Natural killer cell (primary cell): Measurements from ENCODE around the gene KIF3A. TPM values are rescaled to one million over a fixed set of nuclear protein-coding genes. Genes with fewer than 3 reads are reported as not detected.

ENCODE experiments used
- ATAC-seq, 3 donors: fragments of 150-1000 bp in 2 of 3; fragments of 200-7000 bp in 1 of 3; cut with Tn5 transposase; 1 replicate in 1 of 3; 2 replicates in 2 of 3; pipeline ENCODE4 v1.10.0; 2021; ENCODE audit warnings: mild to moderate bottlenecking in 2 of 3, moderate library complexity in 2 of 3
- DNase-seq, 2 donors: peaks; one replicate each; pipeline versions ENCODE4 v3.0.0 to v3.0.0-alpha.2; 2013 to 2021; ENCODE audit warnings: mixed read lengths in 1 of 2
- H3K27ac ChIP-seq: one replicate; pipeline ENCODE4 v1.5.1; 2013; ENCODE audit warnings: mild to moderate bottlenecking, low read length
- H3K27me3 ChIP-seq: one replicate; pipeline ENCODE4 v1.6.1; 2013; ENCODE audit warnings: low read length; ENCODE audit not compliant: control insufficient read depth, insufficient read depth
- H3K36me3 ChIP-seq: one replicate; pipeline ENCODE4 v1.6.1; 2013; ENCODE audit warnings: low read length; ENCODE audit not compliant: control insufficient read depth, insufficient read depth
- H3K4me1 ChIP-seq: one replicate; pipeline ENCODE4 v1.6.1; 2013; ENCODE audit warnings: low read length; ENCODE audit not compliant: control insufficient read depth, insufficient read depth
- H3K4me3 ChIP-seq: one replicate; pipeline ENCODE4 v1.5.1; 2013; ENCODE audit warnings: low read length
- H3K9me3 ChIP-seq: one replicate; pipeline ENCODE4 v1.6.1; 2013; ENCODE audit warnings: low read length; ENCODE audit not compliant: control insufficient read depth, insufficient read depth
- H3K27ac Mint-ChIP-seq, 2 donors: one replicate each; pipeline ENCODE4 v1.8.0; 2022; ENCODE audit warnings: mild to moderate bottlenecking in 2 of 2, mixed read lengths in 2 of 2, moderate library complexity in 1 of 2
- H3K27me3 Mint-ChIP-seq, 2 donors: one replicate each; pipeline ENCODE4 v1.8.0; 2022; ENCODE audit warnings: low read depth in 2 of 2, mixed read lengths in 2 of 2
- H3K36me3 Mint-ChIP-seq: one replicate; pipeline ENCODE4 v1.8.0; 2022; ENCODE audit warnings: mixed read lengths
- H3K4me1 Mint-ChIP-seq, 2 donors: one replicate each; pipeline ENCODE4 v1.8.0; 2022; ENCODE audit warnings: mixed read lengths in 2 of 2
- H3K4me3 Mint-ChIP-seq: one replicate; pipeline ENCODE4 v1.8.0; 2022; ENCODE audit warnings: mild to moderate bottlenecking, moderate library complexity, mixed read lengths
- H3K9me3 Mint-ChIP-seq, 2 donors: one replicate each; pipeline ENCODE4 v1.8.0; 2022; ENCODE audit warnings: mixed read lengths in 2 of 2
- WGBS: methylation state at CpG from one replicate; pipeline ENCODE4 v1.1.7; 2013; ENCODE audit warnings: missing lambda C conversion rate; ENCODE audit not compliant: insufficient coverage; 5-methylcytosine and 5-hydroxymethylcytosine counted together
- intact Hi-C: fragments of 100-400 bp; cut with micrococcal nuclease; formaldehyde crosslinking; loops from one replicate; pipeline ENCODE4 v1.14.2; 2022
- total RNA-seq, 4 donors: library from RNA; stranded (reverse); fragments of 120-200 nt in 1 of 4; gene quantifications; one replicate each; pipeline versions ENCODE4 v1.2.3 to v1.2.4, GENCODE V29; 2013 to 2022
- TF ChIP-seq, protein P1 (sequence below): fragments of 200-600 bp; IDR thresholded peaks from one replicate; pipeline ENCODE4 v1.8.0; 2022; ENCODE audit warnings: antibody characterized with exemption

The KIF3A gene
- total RNA-seq, 3 donors from 2014 or later (not counting 1 experiment from before 2014, with no cell fraction given): 13.6 to 19.2 (median 18.6) TPM

DNA sequence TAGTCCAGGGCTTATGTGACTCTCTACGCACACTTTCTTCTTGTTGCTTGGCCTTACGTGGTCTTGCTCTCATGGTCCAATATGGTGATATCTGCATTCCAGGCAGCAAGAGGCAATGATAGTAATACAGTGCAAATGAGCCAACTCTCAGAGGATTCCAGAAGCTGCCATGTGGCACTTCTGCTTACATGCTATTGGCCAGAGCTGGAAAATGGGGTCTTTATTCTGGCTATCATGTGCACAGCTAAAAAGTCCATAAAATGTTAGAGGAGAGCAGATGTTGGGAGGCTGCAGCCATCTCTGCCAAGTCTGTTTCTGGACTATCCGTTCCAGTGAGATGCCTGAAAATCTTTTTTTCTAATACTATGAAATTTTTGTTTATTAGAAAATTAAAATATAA, 42.6 kb upstream of the KIF3A start:
- Histone ChIP-seq H3K4me1 (peaks cover 18% of the 10 kb centered on the region), H3K27me3 (peaks cover 32% of the 10 kb centered on the region), H3K4me3 (no peak overlapping the region), H3K27ac (no peak overlapping the region), H3K36me3 (no peaks in the 10 kb centered on the region), H3K9me3 (no peaks in the 10 kb centered on the region)
- Mint-ChIP-seq H3K36me3 (no peaks in the 10 kb centered on the region), H3K4me3 (peak overlapping the region; percentile 22), H3K27me3 (peaks cover 37 to 46% of the 10 kb centered on the region in 2 donors), H3K4me1 (peaks cover 7 to 8% of the 10 kb centered on the region in 2 donors), H3K9me3 (no peaks in the 10 kb centered on the region), H3K27ac (no peak overlapping the region)
- ATAC-seq (no peak), DNase-seq (no peak)
- TF ChIP-seq, protein P1, sequence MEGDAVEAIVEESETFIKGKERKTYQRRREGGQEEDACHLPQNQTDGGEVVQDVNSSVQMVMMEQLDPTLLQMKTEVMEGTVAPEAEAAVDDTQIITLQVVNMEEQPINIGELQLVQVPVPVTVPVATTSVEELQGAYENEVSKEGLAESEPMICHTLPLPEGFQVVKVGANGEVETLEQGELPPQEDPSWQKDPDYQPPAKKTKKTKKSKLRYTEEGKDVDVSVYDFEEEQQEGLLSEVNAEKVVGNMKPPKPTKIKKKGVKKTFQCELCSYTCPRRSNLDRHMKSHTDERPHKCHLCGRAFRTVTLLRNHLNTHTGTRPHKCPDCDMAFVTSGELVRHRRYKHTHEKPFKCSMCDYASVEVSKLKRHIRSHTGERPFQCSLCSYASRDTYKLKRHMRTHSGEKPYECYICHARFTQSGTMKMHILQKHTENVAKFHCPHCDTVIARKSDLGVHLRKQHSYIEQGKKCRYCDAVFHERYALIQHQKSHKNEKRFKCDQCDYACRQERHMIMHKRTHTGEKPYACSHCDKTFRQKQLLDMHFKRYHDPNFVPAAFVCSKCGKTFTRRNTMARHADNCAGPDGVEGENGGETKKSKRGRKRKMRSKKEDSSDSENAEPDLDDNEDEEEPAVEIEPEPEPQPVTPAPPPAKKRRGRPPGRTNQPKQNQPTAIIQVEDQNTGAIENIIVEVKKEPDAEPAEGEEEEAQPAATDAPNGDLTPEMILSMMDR: no peak
- intact Hi-C loops: no loop called here
- WGBS: 95% methylated on average over 2 of the region's 3 CpGs

DNA sequence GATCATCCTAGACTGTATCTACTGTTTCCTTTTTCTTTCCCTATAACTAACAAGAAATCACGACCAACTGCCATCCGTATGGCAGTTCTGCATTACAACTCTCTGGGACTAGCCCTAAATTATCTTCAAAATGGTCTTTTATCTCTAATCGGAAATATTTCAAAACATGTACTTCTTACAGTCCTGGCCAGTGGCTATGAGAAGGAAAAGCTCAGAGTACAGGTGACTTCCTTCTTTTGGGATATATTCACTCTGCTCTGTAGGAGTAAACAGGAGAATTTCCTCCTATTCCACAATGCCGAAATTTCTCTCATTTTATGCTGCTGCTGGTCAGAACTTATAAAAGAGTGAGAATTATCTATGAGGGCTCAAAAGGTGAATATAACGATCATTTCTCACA, 41.5 kb upstream of the KIF3A start:
- Mint-ChIP-seq H3K36me3 (no peaks in the 10 kb centered on the region), H3K27ac (no peak overlapping the region), H3K4me1 (peaks cover 7 to 8% of the 10 kb centered on the region in 2 donors), H3K27me3 (peaks cover 37 to 44% of the 10 kb centered on the region in 2 donors), H3K9me3 (no peaks in the 10 kb centered on the region), H3K4me3 (peak overlapping the region; percentile 56)
- 87% methylated on average over 4 of the region's 5 CpGs for WGBS
- no peak overlapping the region for H3K4me3 ChIP-seq
- DNase-seq: no peak
- H3K27me3 ChIP-seq: peaks cover 25% of the 10 kb centered on the region
- no peaks in the 10 kb centered on the region for H3K36me3 ChIP-seq
- TF ChIP-seq, protein P1: no peak
- H3K9me3 ChIP-seq: no peaks in the 10 kb centered on the region
- no peak for ATAC-seq
- peaks cover 18% of the 10 kb centered on the region for H3K4me1 ChIP-seq
- intact Hi-C loops: no loop called here
- H3K27ac ChIP-seq: no peak overlapping the region

DNA sequence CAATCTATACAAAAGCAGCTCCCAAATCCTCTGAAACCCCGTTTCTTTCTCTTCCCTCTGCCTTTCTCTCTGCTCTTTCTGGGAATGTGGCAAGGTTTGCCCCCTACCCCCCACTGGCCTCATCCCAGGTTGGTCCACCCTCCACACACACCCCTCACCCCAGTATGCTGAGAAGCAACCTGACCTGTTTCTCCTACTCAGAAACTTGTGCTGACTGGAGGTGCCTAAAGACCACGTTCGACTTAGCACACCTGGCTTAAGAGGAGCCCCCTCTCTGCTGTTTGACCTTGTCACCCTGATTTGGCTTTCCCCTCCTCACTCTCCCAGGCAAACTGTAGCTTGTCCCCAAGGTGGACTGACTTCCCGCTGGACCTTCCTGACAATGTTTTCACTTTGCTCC, 40.8 kb upstream of the KIF3A start:
- Mint-ChIP-seq H3K36me3 (no peaks in the 10 kb centered on the region), H3K27me3 (peaks cover 37 to 44% of the 10 kb centered on the region in 2 donors), H3K27ac (peak overlapping the region in 1 of 2 donors; percentile 18), H3K9me3 (no peaks in the 10 kb centered on the region), H3K4me1 (peaks cover 7 to 8% of the 10 kb centered on the region in 2 donors), H3K4me3 (peak overlapping the region; percentile 73)
- ATAC-seq (no peak), DNase-seq (no peak)
- no peaks in the 10 kb centered on the region for H3K36me3 ChIP-seq
- peaks cover 27% of the 10 kb centered on the region for H3K27me3 ChIP-seq
- H3K4me1 ChIP-seq: peaks cover 18% of the 10 kb centered on the region
- H3K4me3 ChIP-seq: no peak overlapping the region
- no peaks in the 10 kb centered on the region for H3K9me3 ChIP-seq
- TF ChIP-seq, protein P1: no peak
- 78% methylated on average over 4 of the region's 4 CpGs for WGBS
- intact Hi-C loops: no loop called here
- no peak overlapping the region for H3K27ac ChIP-seq
